Testis (tissue), 2 donors: ENCODE results near the gene SLC35D2.

Experiments used
- POLR2A ChIP-seq: fragments of 450-650 bp; IDR thresholded peaks from one replicate; pipeline ENCODE4 v1.6.1; 2017; ENCODE audit warnings: antibody characterized with exemption, mild to moderate bottlenecking, moderate library complexity
- TF ChIP-seq, protein P1 (sequence below), 3 experiments: fragments of 450-650 bp in 2 of 3; fragments of 200-600 bp in 1 of 3; sonication (generic) in 1 of 3; IDR thresholded peaks; one replicate each; pipeline ENCODE4 v1.5.1; 2016 to 2019; ENCODE audit warnings: antibody characterized with exemption in 3 of 3, mild to moderate bottlenecking in 2 of 3, moderate library complexity in 1 of 3

DNA sequence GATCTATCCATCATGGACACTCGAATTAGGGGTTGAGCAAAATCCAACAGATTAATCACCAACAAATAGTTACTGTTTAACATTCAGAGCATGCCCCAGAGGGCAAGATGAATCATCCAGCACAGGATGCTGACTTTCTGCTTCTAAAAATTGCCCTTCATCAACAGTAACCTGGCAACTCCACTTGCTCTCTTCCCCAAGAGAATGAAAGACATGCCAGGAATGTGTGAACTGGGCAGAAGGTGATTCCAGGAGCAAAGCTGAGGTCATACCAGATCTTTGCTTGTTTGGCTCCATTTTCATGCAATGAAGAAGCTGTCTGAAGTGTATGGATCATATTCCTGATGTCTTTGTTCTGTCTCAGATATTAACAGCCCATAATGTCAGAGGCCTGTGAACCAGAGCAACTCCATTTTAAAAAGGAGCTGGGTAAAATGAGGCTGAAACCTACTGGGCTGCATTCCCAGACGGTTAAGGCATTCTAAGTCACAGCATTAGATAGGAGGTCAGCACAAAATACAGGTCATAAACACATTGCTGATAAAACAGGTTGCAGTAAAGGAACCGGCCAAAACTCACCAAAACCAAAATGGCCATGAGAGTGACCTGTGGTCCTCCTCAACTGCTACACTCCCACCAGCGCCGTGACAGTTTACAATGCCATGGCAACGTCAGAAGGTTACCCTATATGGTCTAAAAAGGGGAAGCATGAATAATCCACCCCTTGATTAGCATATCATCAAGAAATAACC, 37.1 kb upstream of the SLC35D2 start:
- TF ChIP-seq, protein P1, sequence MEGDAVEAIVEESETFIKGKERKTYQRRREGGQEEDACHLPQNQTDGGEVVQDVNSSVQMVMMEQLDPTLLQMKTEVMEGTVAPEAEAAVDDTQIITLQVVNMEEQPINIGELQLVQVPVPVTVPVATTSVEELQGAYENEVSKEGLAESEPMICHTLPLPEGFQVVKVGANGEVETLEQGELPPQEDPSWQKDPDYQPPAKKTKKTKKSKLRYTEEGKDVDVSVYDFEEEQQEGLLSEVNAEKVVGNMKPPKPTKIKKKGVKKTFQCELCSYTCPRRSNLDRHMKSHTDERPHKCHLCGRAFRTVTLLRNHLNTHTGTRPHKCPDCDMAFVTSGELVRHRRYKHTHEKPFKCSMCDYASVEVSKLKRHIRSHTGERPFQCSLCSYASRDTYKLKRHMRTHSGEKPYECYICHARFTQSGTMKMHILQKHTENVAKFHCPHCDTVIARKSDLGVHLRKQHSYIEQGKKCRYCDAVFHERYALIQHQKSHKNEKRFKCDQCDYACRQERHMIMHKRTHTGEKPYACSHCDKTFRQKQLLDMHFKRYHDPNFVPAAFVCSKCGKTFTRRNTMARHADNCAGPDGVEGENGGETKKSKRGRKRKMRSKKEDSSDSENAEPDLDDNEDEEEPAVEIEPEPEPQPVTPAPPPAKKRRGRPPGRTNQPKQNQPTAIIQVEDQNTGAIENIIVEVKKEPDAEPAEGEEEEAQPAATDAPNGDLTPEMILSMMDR (IDR thresholded peaks at IDR 0.05) = no peak
- no peak for TF ChIP-seq POLR2A
